ENCODE measurements around the gene TBCEL. TPM values are rescaled to one million over a fixed set of nuclear protein-coding genes. Genes with fewer than 3 reads are reported as not detected.

Gene TBCEL
- total RNA-seq, 1 experiment from 2014 or later, result 23.2 TPM

GRCh38 chr11:121091492-121092152 is 67.7 kb downstream of the TBCEL start:
- ChIA-PET CTCF (no interaction called here), POLR2A (no interaction called here)
- BruUV-seq (replicated peaks), result no TSS peak
- TF ChIP-seq, protein P1, sequence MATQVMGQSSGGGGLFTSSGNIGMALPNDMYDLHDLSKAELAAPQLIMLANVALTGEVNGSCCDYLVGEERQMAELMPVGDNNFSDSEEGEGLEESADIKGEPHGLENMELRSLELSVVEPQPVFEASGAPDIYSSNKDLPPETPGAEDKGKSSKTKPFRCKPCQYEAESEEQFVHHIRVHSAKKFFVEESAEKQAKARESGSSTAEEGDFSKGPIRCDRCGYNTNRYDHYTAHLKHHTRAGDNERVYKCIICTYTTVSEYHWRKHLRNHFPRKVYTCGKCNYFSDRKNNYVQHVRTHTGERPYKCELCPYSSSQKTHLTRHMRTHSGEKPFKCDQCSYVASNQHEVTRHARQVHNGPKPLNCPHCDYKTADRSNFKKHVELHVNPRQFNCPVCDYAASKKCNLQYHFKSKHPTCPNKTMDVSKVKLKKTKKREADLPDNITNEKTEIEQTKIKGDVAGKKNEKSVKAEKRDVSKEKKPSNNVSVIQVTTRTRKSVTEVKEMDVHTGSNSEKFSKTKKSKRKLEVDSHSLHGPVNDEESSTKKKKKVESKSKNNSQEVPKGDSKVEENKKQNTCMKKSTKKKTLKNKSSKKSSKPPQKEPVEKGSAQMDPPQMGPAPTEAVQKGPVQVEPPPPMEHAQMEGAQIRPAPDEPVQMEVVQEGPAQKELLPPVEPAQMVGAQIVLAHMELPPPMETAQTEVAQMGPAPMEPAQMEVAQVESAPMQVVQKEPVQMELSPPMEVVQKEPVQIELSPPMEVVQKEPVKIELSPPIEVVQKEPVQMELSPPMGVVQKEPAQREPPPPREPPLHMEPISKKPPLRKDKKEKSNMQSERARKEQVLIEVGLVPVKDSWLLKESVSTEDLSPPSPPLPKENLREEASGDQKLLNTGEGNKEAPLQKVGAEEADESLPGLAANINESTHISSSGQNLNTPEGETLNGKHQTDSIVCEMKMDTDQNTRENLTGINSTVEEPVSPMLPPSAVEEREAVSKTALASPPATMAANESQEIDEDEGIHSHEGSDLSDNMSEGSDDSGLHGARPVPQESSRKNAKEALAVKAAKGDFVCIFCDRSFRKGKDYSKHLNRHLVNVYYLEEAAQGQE (IDR thresholded peaks at IDR 0.05; ENCODE audit: insufficient read depth in 1 of 2, low read depth in 2 of 2, low read length in 1 of 2), result no peak
- TF ChIP-seq, protein P2, sequence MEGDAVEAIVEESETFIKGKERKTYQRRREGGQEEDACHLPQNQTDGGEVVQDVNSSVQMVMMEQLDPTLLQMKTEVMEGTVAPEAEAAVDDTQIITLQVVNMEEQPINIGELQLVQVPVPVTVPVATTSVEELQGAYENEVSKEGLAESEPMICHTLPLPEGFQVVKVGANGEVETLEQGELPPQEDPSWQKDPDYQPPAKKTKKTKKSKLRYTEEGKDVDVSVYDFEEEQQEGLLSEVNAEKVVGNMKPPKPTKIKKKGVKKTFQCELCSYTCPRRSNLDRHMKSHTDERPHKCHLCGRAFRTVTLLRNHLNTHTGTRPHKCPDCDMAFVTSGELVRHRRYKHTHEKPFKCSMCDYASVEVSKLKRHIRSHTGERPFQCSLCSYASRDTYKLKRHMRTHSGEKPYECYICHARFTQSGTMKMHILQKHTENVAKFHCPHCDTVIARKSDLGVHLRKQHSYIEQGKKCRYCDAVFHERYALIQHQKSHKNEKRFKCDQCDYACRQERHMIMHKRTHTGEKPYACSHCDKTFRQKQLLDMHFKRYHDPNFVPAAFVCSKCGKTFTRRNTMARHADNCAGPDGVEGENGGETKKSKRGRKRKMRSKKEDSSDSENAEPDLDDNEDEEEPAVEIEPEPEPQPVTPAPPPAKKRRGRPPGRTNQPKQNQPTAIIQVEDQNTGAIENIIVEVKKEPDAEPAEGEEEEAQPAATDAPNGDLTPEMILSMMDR (IDR thresholded peaks at IDR 0.05), result no peak
- TF ChIP-seq TCF7L2 (IDR thresholded peaks at IDR 0.05; ENCODE audit: low read depth, low read length) (no peak), SIN3A (IDR thresholded peaks at IDR 0.05; ENCODE audit: borderline replicate concordance, insufficient read depth, low read depth, low read length) (no peak), POLR2AphosphoS5 (IDR thresholded peaks at IDR 0.05; ENCODE audit: low read depth, low read length) (no peak)
- intact Hi-C loops (cut with micrococcal nuclease; ENCODE audit: unreplicated experiment), result no loop called here
- H3K4me3 ChIP-seq (ENCODE audit: low read depth in 2 of 2, low read length in 2 of 2), result no peak overlapping the region
- no peaks in the 10 kb centered on the region for H3K36me3 ChIP-seq (ENCODE audit: control insufficient read depth, insufficient read depth, low read length)
- no peaks in the 10 kb centered on the region for H3K27me3 ChIP-seq (ENCODE audit: control insufficient read depth, insufficient read depth, low read length)
- DNase-seq (ENCODE audit: low read depth, low spot score) (no peak), ATAC-seq (no peak)
- no peaks in the 10 kb centered on the region for H3K9me3 ChIP-seq (ENCODE audit: control insufficient read depth, insufficient read depth, low read depth, low read length)
- H3K4me1 ChIP-seq (ENCODE audit: control insufficient read depth, insufficient read depth, low read length), result no peaks in the 10 kb centered on the region
- no peak overlapping the region for H3K27ac ChIP-seq (ENCODE audit: low read length)
- in situ Hi-C loops (cut with HindIII; ENCODE audit: low pct_unique_long_range_greater_than_20kb, low sequenced_read_pairs), result no loop called here

DNA sequence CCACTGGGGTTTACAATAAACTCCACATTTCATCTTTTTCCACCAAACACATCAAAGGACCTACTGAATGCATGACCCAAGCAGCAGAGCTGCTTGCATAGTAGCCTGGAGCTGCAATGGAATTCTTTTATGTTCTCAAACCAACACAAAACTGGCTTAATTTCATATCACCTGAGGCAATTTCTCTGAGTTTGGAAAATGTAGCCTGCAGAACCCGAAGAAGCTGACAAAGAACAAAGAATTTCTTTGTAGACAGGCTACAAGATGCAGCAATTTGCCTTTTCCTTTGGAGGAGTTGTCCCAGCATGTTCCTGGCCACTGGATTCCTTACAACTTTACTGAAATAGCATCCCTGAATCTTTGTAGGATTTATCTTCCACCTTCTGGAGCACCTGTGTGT is 71.7 kb downstream of the TBCEL start:
- intact Hi-C loops (cut with micrococcal nuclease; ENCODE audit: unreplicated experiment) (no loop called here), in situ Hi-C loops (cut with HindIII; ENCODE audit: low pct_unique_long_range_greater_than_20kb, low sequenced_read_pairs) (no loop called here)
- H3K27me3 ChIP-seq (ENCODE audit: control insufficient read depth, insufficient read depth, low read length), result peaks cover 2% of the 10 kb centered on the region; the same call in 1 of the 2 replicates
- DNase-seq (ENCODE audit: low read depth, low spot score) (no peak), ATAC-seq (no peak)
- H3K9me3 ChIP-seq (ENCODE audit: control insufficient read depth, insufficient read depth, low read depth, low read length), result no peaks in the 10 kb centered on the region
- H3K4me1 ChIP-seq (ENCODE audit: control insufficient read depth, insufficient read depth, low read length), result 0 out of 2 replicates have a peak, but pooled peaks cover 3% of the 10 kb centered on the region
- H3K4me3 ChIP-seq (ENCODE audit: low read depth in 2 of 2, low read length in 2 of 2), result no peak overlapping the region
- H3K36me3 ChIP-seq (ENCODE audit: control insufficient read depth, insufficient read depth, low read length), result no peaks in the 10 kb centered on the region
- POLR2A ChIA-PET, result no interaction called here
- CTCF ChIA-PET, result interaction anchor here (0.7 kb wide), 1 partner anchor 159 kb away, joined by 4 read pairs; no protein-coding TSS in a partner anchor
- TF ChIP-seq, protein P1 (IDR thresholded peaks at IDR 0.05; ENCODE audit: insufficient read depth in 1 of 2, low read depth in 2 of 2, low read length in 1 of 2), result no peak
- TF ChIP-seq TCF7L2 (IDR thresholded peaks at IDR 0.05; ENCODE audit: low read depth, low read length) (no peak), SIN3A (IDR thresholded peaks at IDR 0.05; ENCODE audit: borderline replicate concordance, insufficient read depth, low read depth, low read length) (no peak), POLR2AphosphoS5 (IDR thresholded peaks at IDR 0.05; ENCODE audit: low read depth, low read length) (no peak)
- TF ChIP-seq, protein P2 (IDR thresholded peaks at IDR 0.05), result no peak
- no peak overlapping the region for H3K27ac ChIP-seq (ENCODE audit: low read length)
- BruUV-seq (replicated peaks), result no TSS peak

Measured in Panc1 (cell line).